Measurements from ENCODE around the gene KIF5C. TPM values are rescaled to one million over a fixed set of nuclear protein-coding genes. Genes with fewer than 3 reads are reported as not detected.

KIF5C gene
- total RNA-seq, 2 experiments from 2014 or later, result 10.2 to 11.1 TPM

DNA sequence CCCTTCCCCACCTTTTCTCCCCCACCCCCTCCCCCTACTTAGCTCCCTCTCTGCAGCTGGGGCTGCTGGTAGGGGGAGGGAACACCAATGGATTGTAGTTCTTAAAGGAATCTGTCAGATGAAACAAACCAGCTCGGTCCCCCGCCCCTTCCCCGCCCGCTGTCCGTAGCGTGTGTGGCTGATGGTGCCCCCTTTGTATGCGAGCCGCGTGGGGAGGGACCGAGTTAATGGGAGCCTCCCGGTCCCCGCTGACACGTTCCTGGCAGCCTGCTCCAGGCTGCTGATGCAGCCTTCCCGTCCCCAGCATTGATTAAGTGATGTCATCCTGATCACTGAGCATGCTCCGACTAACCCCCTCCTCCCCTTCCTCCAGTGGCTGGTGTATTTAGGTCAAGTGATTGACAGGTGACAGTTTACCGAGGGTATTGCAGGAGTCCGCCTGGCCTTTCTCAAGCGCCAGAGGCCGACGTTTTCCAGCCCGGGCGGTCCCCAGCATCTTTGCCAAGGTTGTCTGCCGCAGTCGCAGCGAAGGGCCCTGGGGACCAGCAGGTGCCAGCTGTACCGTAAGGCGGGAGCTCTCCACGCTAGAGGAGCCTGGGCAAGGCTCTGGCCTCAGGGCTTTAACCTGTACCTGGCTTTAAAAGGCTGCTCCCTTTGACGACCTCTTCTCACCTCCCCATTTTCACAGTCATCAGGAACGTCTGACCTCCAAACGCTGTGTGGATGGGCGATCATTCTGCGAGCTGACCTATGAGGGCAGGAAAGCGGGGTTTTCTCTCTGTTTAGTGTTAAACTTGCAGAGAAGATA lies 1.8 kb downstream of the KIF5C start:
- H3K27me3 Mint-ChIP-seq, result peaks cover 16% of the 10 kb centered on the region
- intact Hi-C loops (cut with micrococcal nuclease), result loop anchor here (10.0 kb wide), 2 partner anchors 232 to 322 kb away; partner anchors contain the start of gene EPC2
- TF ChIP-seq, protein P1, sequence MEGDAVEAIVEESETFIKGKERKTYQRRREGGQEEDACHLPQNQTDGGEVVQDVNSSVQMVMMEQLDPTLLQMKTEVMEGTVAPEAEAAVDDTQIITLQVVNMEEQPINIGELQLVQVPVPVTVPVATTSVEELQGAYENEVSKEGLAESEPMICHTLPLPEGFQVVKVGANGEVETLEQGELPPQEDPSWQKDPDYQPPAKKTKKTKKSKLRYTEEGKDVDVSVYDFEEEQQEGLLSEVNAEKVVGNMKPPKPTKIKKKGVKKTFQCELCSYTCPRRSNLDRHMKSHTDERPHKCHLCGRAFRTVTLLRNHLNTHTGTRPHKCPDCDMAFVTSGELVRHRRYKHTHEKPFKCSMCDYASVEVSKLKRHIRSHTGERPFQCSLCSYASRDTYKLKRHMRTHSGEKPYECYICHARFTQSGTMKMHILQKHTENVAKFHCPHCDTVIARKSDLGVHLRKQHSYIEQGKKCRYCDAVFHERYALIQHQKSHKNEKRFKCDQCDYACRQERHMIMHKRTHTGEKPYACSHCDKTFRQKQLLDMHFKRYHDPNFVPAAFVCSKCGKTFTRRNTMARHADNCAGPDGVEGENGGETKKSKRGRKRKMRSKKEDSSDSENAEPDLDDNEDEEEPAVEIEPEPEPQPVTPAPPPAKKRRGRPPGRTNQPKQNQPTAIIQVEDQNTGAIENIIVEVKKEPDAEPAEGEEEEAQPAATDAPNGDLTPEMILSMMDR (IDR thresholded peaks at IDR 0.05), result no peak
- peak overlapping the region; percentile 82 for H3K4me3 Mint-ChIP-seq
- POLR2A ChIA-PET, result interaction anchor here (0.8 to 1.2 kb wide), 2 partner anchors 11 to 264 kb away, joined by 3 read pairs; no protein-coding TSS in a partner anchor
- no peaks in the 10 kb centered on the region for H3K9me3 Mint-ChIP-seq
- peak overlapping the region; percentile 68 for H3K27ac Mint-ChIP-seq
- DNase-seq (peak; percentile 66), ATAC-seq (peak; percentile 50)
- peaks cover 10% of the 10 kb centered on the region for H3K4me1 Mint-ChIP-seq (ENCODE audit: low read depth)
- CTCF ChIA-PET, result interaction anchor here (0.9 to 1.2 kb wide), 2 partner anchors 113 to 140 kb away, joined by 3 read pairs; no protein-coding TSS in a partner anchor
- peaks cover 6% of the 10 kb centered on the region for H3K36me3 Mint-ChIP-seq (ENCODE audit: low read depth)

DNA sequence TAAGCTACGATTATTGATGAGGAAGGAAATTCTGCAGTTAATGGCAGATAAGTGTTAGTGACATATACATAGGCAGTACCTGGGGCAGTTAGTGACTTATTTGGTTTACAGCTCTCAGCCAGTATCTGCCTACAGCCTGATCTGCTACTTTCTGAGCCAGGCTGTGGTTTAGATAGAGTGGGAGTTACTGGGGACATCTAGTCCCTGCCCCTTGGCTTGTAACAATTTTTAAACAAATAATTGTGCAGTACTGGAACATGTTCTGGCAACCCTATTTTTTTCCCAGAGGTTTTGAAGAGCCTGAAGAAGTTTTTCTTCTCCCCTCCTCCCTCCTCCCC lies 2.3 kb downstream of the KIF5C start:
- Mint-ChIP-seq H3K4me3 (peak overlapping the region; percentile 82), H3K27me3 (peaks cover 15% of the 10 kb centered on the region), H3K4me1 (ENCODE audit: low read depth) (peaks cover 10% of the 10 kb centered on the region), H3K27ac (no peak overlapping the region), H3K9me3 (no peaks in the 10 kb centered on the region), H3K36me3 (ENCODE audit: low read depth) (peaks cover 6% of the 10 kb centered on the region)
- intact Hi-C loops (cut with micrococcal nuclease), result loop anchor here (10.0 kb wide), 2 partner anchors 233 to 323 kb away; partner anchors contain the start of gene EPC2
- DNase-seq (no peak), ATAC-seq (no peak)
- TF ChIP-seq, protein P1 (IDR thresholded peaks at IDR 0.05), result no peak
- CTCF ChIA-PET, result interaction anchor here (0.9 to 1.2 kb wide), 2 partner anchors 113 to 140 kb away, joined by 3 read pairs; no protein-coding TSS in a partner anchor
- POLR2A ChIA-PET, result interaction anchor here (0.8 kb wide), 1 partner anchor 264 kb away, joined by 3 read pairs; no protein-coding TSS in a partner anchor

DNA sequence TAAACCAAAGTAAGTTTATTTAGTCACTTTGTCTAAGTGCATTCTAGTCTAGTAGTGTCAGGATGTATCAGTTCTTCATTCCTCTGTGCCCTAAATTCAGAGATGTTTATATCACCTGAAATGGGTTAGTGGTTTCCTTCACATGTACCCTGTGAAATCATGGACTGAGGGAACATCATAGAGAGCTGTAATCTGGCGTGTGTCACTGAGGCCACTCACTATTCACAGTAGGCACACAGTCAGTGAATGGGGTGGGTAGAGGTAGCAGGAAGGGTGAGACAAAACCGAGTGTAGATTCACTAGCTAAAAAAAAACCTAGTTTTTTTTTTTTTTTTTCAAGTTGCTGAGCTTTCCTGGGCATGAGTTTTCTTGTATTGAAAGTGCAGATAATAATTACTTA lies 5.6 kb downstream of the KIF5C start:
- TF ChIP-seq, protein P1 (IDR thresholded peaks at IDR 0.05), result no peak
- Mint-ChIP-seq H3K27me3 (peaks cover 14% of the 10 kb centered on the region), H3K36me3 (ENCODE audit: low read depth) (peaks cover 6% of the 10 kb centered on the region), H3K27ac (no peak overlapping the region), H3K9me3 (no peaks in the 10 kb centered on the region), H3K4me3 (no peak overlapping the region), H3K4me1 (ENCODE audit: low read depth) (peaks cover 10% of the 10 kb centered on the region)
- POLR2A ChIA-PET, result no interaction called here
- ATAC-seq (no peak), DNase-seq (no peak)
- CTCF ChIA-PET, result interaction anchor here (0.9 kb wide), 1 partner anchor 26 kb away, joined by 3 read pairs; no protein-coding TSS in a partner anchor
- intact Hi-C loops (cut with micrococcal nuclease), result no loop called here

DNA sequence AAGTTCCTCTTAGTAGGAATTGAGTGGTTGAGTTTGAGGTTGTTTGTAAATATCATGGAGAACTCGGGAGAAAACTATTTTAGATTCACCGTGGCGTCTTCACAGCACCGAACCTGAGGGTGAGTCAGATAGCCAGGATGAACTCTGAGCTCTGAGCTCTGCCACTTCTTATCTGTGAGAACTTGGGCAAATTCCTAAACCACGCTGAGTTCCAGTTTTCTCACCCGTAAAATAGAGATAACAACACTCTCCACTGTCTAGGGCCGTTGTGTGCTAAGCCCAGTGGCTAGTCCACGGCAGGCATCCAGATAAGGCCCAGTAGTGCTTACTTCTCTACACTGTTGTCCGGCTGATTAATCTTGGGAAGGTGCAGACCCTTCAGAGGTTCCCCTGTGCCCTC lies 7.0 kb downstream of the KIF5C start:
- H3K36me3 Mint-ChIP-seq (ENCODE audit: low read depth), result peaks cover 5% of the 10 kb centered on the region
- ChIA-PET POLR2A (no interaction called here), CTCF (no interaction called here)

More for the DNA sequence above, 7.0 kb downstream of the KIF5C start:
- Mint-ChIP-seq H3K4me3 (no peak overlapping the region), H3K9me3 (no peaks in the 10 kb centered on the region), H3K27ac (no peak overlapping the region), H3K27me3 (peaks cover 14% of the 10 kb centered on the region), H3K4me1 (ENCODE audit: low read depth) (peaks cover 2% of the 10 kb centered on the region)
- intact Hi-C loops (cut with micrococcal nuclease), result no loop called here
- no peak for DNase-seq
- TF ChIP-seq, protein P1 (IDR thresholded peaks at IDR 0.05), result no peak
- ATAC-seq, result no peak

Data from activated CD8-positive, alpha-beta T cell treated with anti-CD3 and anti-CD28 coated beads for 36 hours (primary cell).